ENCODE measurements around the gene HEATR5A.
"Not testable (repeated sequence)": the region's sequence is repeated elsewhere in the genome, so short reads cannot be mapped to it uniquely, and the experiment has no call there.

Gene HEATR5A

GRCh38 chr14:31320922-31321766 lies 99.2 kb downstream of the HEATR5A start:
- no peak for DNase-seq

DNA sequence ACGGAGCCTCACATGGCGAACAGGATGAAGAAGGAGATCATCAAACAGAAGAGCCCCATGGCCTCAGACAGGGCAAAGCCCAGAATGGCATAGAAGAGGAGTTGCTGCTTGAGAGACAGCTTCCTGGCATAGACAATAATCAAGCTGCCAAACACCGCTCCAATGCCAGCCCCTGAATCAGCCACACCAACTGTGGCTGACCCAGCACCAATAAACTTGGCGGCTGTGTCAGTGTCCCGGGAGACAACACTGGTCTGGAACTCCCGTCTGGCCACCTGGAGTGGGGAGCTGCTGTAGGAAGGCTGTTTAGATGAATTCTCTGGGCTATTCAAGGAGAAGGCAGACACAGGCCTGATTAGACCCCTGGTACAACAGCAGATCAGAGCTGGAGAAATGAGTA lies 100.1 kb downstream of the HEATR5A start:
- DNase-seq, result no peak

DNA sequence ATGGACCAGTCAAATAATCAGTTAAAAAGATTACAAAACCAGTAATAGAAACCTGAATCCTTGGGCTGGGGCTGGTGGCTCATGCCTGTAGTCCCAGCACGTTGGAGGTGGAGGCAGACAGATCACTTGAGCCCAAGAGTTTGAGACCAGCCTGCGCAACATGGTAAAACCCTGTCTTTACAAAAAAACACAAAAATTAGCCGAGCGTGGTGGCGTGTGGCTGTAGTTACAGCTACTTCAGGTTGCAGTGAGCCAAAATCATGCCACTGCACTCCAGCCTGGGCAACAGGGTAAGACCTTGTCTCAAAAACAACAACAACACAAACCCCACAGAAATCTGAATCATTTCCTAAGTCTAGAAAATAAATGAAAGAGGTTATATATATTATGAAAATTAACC lies 100.6 kb downstream of the HEATR5A start:
- no peak for DNase-seq

DNA sequence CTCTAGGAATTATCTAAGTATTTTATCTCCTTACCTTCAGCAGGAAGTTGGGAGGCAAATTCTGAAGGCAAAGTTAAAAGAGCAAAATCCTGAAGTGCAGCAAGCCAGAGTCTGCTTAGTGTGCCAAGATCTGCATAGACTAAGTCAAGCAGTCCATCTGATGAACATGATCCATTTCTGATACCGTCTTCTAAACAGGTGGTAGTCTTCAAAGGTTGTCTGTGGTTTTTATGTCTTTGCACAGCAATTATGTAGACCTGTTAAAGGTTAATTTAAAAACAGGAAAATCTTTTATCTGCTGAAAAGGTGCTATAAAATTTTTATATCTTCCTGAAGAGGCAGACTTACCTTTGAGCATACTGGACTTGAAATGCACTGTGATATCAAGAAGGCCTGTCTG lies 107.4 kb downstream of the HEATR5A start:
- no peak for DNase-seq

DNA sequence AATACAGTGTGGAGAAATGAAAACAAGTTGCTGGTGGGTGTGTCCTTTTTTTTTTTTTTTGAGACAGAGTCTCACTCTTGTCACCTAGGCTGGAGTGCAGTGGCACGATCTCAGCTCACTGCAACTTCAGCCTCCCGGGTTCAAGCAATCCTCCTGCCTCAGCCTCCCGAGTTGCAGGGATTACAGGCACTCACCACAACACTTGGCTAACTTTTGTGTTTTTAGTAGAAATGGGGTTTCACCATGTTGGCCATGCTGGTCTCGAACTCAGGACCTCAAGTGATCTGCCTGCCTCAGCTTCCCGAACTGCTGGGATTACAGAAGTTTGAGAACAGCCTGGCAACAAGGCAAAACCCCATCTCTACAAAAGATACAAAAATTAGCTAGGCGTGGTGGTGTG lies 108.0 kb downstream of the HEATR5A start:
- not testable (repeated sequence) for DNase-seq

GRCh38 chr14:31307618-31308017 lies 112.7 kb downstream of the HEATR5A start:
- DNase-seq, result no peak

DNA sequence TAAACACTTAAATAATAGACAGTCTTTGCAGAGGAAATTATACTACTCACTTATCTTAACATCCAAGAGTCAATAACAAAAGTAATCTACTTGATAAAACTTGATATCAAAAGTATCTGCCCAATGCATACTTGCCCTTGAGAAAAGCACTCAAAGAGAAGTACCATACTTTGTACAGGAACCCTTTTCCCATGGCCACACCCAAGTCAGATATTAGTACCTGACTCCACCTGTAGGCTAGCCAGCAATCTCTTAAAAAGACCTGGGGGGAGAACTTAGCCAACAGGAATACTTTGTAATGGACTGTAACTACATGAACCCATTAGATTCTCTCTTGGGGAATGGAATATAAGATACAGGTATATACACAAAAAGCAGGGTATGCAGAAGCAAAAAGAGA lies 113.2 kb downstream of the HEATR5A start:
- no peak for DNase-seq

DNA sequence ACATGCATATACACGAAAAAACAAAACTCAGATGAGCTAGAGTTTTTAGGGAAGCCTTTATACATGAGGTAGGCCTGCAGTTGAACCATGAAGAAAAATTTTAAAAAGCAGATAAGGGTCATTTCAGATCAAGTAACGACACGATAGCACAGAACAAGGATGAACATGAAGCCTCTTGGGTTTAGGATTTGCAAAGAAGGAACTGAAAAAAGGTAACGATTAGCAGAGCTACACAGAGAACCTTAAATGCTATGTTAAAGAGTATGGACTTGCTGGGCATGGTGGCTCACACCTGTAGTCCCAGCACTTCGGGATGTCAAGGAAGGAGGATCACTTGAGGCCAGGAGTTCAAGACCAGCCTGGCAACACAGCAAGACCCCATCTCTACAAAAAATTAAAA lies 116.7 kb downstream of the HEATR5A start:
- DNase-seq, result no peak

DNA sequence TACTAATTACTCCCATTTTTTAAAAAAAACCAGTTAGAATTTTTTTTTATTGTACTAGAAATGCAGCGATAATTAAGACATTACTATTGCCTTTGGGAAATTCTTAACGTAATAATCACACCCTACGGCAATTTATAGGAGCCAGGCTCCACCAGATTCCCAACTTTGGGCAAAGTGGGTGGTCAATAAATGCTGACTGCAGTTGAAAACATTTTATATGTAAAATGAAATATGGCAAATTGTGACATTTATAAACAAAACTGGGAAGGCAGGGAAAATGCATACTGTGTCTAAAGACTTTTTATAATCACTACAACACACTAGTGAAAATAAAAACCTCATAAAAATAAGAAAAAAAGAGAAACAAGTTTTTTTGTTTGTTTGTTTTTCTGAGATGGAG lies 119.5 kb downstream of the HEATR5A start:
- DNase-seq, result no peak

DNA sequence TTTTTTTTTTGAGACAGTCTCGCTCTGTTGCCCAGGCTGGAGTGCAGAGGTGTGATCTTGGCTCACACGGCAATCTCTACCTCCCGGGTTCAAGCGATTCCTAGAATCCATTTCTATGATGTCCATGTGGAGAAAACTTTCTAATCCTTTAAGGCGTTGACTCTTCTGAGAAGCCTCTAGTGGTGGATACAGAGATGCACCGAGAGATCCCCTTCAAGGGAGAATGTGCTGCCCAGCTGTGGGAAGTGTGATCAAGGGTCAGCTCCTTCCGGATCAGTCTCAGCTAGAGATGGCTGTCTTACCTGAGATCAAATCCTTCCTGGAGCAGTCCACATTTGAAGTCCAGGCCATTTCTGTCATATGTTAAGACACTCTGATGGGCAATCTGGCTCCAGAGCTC lies 120.1 kb downstream of the HEATR5A start:
- peak in 1 of 2 experiments; percentile 9 for DNase-seq

DNA sequence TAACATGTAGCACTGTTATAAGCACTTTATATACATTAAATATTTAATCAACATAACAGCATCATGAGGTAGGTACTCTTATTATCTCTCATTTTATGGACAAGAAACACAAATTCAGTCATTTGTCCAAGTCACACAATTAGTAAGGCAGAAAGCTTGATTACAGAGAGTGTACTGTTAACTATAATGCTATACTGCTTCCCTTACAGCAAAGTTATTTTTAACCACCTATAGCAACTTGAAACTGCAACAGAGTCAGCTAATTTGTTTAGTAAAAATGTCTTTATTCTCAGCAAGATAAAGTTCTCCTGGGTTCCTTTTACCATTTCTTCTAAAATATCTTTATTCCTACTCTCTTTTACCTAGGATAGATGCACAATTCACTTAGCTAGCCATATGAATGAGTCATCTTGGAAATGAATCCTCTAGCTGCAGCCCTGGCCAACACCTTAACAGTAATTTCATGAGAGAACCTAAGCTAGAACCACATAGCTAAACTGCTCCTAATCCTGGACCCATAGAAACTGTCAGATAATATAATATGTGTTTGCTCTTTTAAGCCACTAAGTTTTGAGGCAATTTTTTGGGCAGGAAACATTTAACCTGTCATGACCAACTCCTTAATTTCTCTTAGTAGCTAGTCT lies 122.5 kb downstream of the HEATR5A start:
- no peak for DNase-seq

- DNase-seq, result no peak
These were observed 123.2 kb downstream of the HEATR5A start for GRCh38 chr14:31297112-31297511.

DNA sequence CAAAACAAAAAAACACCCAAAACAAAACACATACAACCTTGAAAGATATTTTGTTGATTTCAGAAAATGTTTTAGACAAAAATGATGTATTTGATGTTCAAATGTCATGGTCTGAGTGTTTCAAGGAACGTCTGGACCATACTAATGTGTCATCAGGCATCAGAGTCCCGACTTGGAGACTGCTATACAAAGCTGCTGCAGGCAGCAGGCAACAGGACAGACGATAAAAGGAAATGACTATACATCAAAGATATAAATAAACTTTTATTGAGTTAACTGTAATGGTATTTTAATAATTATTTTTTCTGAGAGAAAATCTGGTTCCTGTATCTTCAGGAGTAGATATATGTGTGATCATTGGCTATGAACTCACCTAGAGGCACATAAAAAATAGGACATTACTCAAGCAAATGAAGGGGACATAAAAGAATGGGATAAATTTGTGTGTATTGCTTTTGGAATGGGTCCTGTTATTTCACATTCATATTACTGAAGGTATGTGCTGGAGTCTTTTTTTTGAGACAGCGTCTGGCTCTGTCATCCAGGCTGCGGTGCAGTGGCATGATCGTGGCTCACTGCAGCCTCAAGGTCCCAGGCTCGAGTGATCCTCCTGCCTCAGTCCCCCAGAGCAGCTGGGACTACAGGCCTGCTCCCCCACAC lies 125.5 kb downstream of the HEATR5A start:
- DNase-seq, result no peak

DNA sequence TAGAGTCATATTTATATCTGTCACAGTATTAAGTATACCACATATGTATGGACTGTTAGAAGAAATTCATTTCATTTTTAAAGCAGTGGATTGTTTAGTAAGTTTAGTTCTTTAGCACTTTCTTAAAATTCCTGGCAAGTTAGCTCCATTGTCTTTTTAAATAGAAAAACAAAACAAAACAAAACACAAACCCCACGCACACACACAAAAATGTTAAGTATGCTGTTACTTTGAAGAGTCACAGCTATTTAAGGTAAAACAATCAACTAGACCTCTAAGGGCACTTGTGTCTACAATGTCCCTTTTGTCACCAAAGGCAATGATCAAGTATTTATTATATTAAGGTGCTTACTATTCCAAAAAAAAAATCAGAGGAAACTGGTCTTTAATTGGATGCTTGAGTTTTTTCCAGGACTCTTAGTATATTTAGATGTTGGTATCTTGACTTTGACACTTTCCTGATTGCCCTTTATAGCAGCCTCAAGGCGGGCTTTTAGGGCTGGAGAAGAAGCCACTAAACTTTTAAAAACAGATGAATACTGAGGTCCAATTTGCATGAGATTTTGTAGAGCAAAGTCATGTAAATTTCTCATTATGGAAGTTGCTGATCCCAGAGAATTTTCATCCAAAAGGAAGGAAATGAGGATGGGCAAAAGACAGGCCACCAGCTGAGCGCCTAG lies 127.3 kb downstream of the HEATR5A start:
- DNase-seq, result no peak

DNA sequence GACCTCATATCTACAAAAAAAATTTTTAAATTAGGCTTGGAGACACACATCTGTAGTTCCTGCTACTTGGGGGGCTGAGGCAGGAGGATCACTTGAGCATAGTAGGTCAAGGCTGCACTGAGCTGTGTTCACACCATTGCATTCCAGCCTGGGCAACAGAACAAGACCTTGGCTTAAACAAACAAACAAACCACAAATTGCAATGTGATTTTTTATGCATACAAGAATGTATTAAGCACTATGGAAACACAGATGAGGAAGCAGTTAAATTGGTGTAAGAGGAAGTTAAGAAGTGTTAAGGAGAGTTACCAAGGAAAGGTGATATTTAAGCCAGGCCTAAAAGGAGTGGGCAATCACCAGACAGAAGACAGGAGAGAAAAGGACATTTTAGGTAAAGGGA lies 129.1 kb downstream of the HEATR5A start:
- no peak for DNase-seq

- DNase-seq, result no peak
These were observed 132.9 kb downstream of the HEATR5A start for GRCh38 chr14:31287294-31287972.

GRCh38 chr14:31286456-31287293 lies 133.7 kb downstream of the HEATR5A start:
- no peak for DNase-seq

DNA sequence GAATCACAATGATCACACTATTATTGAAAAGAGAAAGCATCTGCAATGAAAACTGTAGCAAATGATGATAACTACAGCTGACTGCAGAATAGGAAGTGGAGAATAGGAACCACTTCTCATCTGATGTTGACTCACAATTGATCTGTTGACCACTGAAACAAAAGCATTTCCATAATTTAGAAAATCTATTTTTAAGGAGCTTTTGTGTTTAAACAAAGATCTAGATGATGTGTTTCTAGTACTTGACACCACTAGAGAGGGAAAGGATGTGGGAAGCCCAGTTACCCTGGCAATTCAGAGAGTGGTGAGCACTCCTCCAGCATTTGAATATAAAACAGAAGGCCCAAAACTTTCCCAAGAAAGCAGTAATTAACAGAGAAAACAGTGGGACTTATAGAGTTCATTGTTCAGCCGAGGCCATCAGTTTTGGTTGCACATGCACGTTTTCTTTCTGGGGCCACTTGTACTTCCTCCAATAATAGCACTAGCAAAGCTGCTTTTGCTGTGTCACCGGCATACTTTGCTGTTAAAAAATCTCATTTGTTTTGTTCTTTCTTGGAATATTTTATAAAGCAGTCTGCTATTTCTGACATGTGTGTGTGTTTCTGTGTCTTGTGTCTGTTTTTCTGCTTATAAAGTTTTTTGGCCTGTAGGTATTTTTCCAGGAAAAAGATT lies 136.6 kb downstream of the HEATR5A start:
- DNase-seq, result no peak

GRCh38 chr14:31283153-31283552 lies 137.2 kb downstream of the HEATR5A start:
- DNase-seq, result no peak

DNA sequence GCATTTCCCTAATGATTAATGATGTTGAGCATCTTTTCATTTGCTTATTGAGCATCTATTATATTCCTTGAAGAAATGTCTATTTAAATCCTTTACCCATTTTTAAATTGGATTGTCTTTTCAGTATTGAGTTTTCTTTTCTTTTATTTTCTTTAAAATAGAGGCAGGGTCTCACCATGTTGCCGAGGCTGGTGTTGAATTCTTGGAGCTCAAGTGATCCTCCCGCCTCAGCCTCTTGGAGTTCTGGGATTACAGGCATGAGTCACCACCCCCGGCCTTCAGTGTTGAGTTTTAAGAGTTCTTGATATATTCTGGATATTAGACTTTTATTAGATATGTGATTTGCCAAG lies 139.5 kb downstream of the HEATR5A start:
- no peak for DNase-seq

GRCh38 chr14:31280132-31280870 lies 140.0 kb downstream of the HEATR5A start:
- DNase-seq, result no peak

All from SW 1271 (cell line).